HG03039 (cell line): Measurements from ENCODE around the gene SSTR3.

ENCODE experiments used
- ATAC-seq: cut with Tn5 transposase; IDR thresholded peaks from one replicate; pipeline ENCODE4 v1.9.1; 2021; ENCODE audit warnings: mild to moderate bottlenecking, moderate library complexity; ENCODE audit not compliant: unreplicated experiment

The SSTR3 gene

GRCh38 chr22:37154925-37155712 lies 57.2 kb downstream of the SSTR3 start:
- no peak for ATAC-seq
